PC-3 (cell line): ENCODE data around the gene ANXA6.

ENCODE experiments used
- CTCF ChIP-seq: fragments of 300-600 bp; sonication (generic); conservative IDR thresholded peaks from 2 replicates; pipeline ENCODE4 v1.5.1; 2017; ENCODE audit warnings: antibody characterized with exemption, low read depth, mild to moderate bottlenecking, low read length
- EZH2 ChIP-seq: fragments of 300-600 bp; sonication (generic); IDR thresholded peaks from one replicate; pipeline ENCODE4 v1.6.1; 2017; ENCODE audit warnings: antibody characterized with exemption, mild to moderate bottlenecking, low read length; ENCODE audit not compliant: unreplicated experiment
- EZH2phosphoT487 ChIP-seq: fragments of 300-600 bp; sonication (generic); IDR thresholded peaks from 2 replicates; pipeline ENCODE4 v1.6.1; 2018; ENCODE audit warnings: mild to moderate bottlenecking, antibody characterized with exemption, low read length, borderline replicate concordance

DNA sequence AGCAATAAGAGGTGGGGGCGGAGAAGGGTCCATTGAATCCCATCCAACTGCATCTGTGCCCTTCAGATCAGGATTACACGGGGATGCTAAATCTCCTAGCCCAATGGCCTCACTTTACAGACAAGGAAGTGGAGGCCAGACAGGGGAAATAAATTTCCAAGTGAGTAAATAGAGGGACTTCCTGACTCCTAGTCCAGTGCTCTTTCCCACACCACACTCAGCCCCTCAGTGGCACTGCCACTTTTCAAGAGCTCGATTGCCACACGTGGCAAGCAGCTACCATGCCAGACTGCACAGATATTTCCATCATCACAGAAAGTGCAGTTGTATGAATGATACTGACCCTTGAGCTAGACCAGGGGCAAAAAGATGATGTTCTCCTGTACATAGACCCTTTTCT, 68.6 kb downstream of the ANXA6 start:
- no peak for TF ChIP-seq CTCF
- no peak for TF ChIP-seq EZH2phosphoT487
- TF ChIP-seq EZH2: no peak
